Measurements from ENCODE around the gene MRPL14. TPM values are rescaled to one million over a fixed set of nuclear protein-coding genes. Genes with fewer than 3 reads are reported as not detected.

MRPL14 gene
- total RNA-seq, 2 experiments from 2014 or later = 51.3 to 87.2 TPM

DNA sequence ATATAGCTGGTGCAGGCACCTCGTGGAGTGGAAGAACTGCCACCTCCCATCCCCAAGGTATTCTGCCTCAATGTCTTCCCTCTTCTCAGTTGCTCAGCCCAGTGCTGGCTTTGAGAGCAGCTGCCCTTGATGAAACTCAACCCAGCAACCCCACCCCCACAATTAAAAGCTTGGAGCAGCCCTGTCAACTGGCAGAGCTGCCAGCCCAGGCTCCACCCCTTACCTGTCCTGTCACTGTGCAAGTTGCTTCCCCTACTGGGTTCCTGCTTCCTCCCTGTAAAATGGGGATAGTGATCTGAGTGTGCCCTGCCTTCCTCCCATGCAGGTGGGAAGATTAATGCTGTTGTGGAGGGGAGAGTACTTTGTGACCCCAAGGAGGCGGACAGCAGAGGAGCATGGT, 4.6 kb upstream of the MRPL14 start:
- Histone ChIP-seq H3K79me2 (ENCODE audit: insufficient read depth, low read depth, low read length) (peaks cover 2% of the 10 kb centered on the region; the same call in 1 of the 2 replicates), H3K4me1 (ENCODE audit: insufficient read depth, low read length, poor library complexity, severe bottlenecking) (peaks cover 8% of the 10 kb centered on the region), H3K4me2 (ENCODE audit: low read length) (no peak overlapping the region), H3K36me3 (ENCODE audit: insufficient read depth, low read length) (no peaks in the 10 kb centered on the region), H3K27ac (ENCODE audit: low read depth, low read length, poor library complexity, severe bottlenecking) (no peak overlapping the region), H3K9me3 (ENCODE audit: low read length) (no peaks in the 10 kb centered on the region), H4K20me1 (ENCODE audit: insufficient read depth, low read length) (no peaks in the 10 kb centered on the region), H3K4me3 (ENCODE audit: low read depth, low read length, poor library complexity, severe bottlenecking) (no peak overlapping the region), H2AFZ (ENCODE audit: low read length) (no peak overlapping the region), H3K9me2 (ENCODE audit: insufficient read depth, low read length) (no peaks in the 10 kb centered on the region)
- POLR2A ChIA-PET = interaction anchor here (0.6 kb wide), 1 partner anchor 51 kb away, joined by 6 read pairs; no protein-coding TSS in a partner anchor
- CTCF ChIA-PET (ENCODE audit: unreplicated experiment) = interaction anchor here (0.8 kb wide), 1 partner anchor 58 kb away, joined by 3 read pairs; no protein-coding TSS in a partner anchor
- TF ChIP-seq EZH2phosphoT487 (IDR thresholded peaks at IDR 0.05; ENCODE audit: borderline replicate concordance, low read depth, low read length) = no peak
- TF ChIP-seq, protein P1, sequence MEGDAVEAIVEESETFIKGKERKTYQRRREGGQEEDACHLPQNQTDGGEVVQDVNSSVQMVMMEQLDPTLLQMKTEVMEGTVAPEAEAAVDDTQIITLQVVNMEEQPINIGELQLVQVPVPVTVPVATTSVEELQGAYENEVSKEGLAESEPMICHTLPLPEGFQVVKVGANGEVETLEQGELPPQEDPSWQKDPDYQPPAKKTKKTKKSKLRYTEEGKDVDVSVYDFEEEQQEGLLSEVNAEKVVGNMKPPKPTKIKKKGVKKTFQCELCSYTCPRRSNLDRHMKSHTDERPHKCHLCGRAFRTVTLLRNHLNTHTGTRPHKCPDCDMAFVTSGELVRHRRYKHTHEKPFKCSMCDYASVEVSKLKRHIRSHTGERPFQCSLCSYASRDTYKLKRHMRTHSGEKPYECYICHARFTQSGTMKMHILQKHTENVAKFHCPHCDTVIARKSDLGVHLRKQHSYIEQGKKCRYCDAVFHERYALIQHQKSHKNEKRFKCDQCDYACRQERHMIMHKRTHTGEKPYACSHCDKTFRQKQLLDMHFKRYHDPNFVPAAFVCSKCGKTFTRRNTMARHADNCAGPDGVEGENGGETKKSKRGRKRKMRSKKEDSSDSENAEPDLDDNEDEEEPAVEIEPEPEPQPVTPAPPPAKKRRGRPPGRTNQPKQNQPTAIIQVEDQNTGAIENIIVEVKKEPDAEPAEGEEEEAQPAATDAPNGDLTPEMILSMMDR (conservative IDR thresholded peaks at IDR 0.05; ENCODE audit: low read length) = no peak
- no peak for DNase-seq (ENCODE audit: low spot score)
- intact Hi-C loops (cut with micrococcal nuclease; ENCODE audit: unreplicated experiment) = no loop called here
- no TSS peak for BruUV-seq (replicated peaks)

DNA sequence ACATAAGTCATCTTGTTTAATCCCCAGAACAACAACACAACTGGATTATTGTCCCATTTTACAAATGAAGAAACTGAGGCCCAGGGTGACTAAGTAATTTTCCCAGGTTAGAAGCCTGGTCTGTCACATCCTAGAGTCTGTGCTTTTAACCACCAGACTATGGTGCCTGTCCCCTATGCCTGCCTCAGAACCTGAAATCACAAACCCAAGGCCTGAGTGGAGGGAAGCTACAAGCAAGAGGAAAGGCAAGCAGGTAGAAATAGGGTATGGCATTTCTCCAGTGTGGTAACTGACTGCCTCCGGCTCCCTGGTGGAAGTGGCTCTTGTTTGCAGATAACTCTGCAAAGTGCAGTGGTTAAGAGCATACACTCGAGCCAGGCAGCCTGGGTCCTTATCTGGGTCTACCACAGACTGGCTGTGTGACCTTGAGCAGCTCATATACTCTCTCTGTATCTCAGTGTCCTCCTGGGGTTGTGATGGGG, 2.6 kb upstream of the MRPL14 start:
- POLR2A ChIA-PET = interaction anchor here (0.7 kb wide), 3 partner anchors 15 to 559 kb away, joined by 3 to 5 read pairs (median 3); no protein-coding TSS in a partner anchor
- H3K4me3 ChIP-seq (ENCODE audit: low read depth, low read length, poor library complexity, severe bottlenecking) = no peak overlapping the region
- no peak overlapping the region for H3K27ac ChIP-seq (ENCODE audit: low read depth, low read length, poor library complexity, severe bottlenecking)
- peaks cover 23% of the 10 kb centered on the region for H3K4me1 ChIP-seq (ENCODE audit: insufficient read depth, low read length, poor library complexity, severe bottlenecking)
- BruUV-seq (replicated peaks) = no TSS peak
- no peak overlapping the region for H3K4me2 ChIP-seq (ENCODE audit: low read length)
- no peak overlapping the region for H2AFZ ChIP-seq (ENCODE audit: low read length)
- no peaks in the 10 kb centered on the region for H3K9me3 ChIP-seq (ENCODE audit: low read length)
- intact Hi-C loops (cut with micrococcal nuclease; ENCODE audit: unreplicated experiment) = no loop called here
- peaks cover 23% of the 10 kb centered on the region for H3K79me2 ChIP-seq (ENCODE audit: insufficient read depth, low read depth, low read length)
- CTCF ChIA-PET (ENCODE audit: unreplicated experiment) = interaction anchor here (1.4 kb wide), 1 partner anchor 51 kb away, joined by 3 read pairs; no protein-coding TSS in a partner anchor
- H3K36me3 ChIP-seq (ENCODE audit: insufficient read depth, low read length) = peaks cover 6% of the 10 kb centered on the region; the same call in 1 of the 2 replicates
- no peaks in the 10 kb centered on the region for H3K9me2 ChIP-seq (ENCODE audit: insufficient read depth, low read length)
- TF ChIP-seq, protein P1 (conservative IDR thresholded peaks at IDR 0.05; ENCODE audit: low read length) = no peak
- TF ChIP-seq EZH2phosphoT487 (IDR thresholded peaks at IDR 0.05; ENCODE audit: borderline replicate concordance, low read depth, low read length) = no peak
- peaks cover 12% of the 10 kb centered on the region; the same call in 1 of the 2 replicates for H4K20me1 ChIP-seq (ENCODE audit: insufficient read depth, low read length)
- no peak for DNase-seq (ENCODE audit: low spot score)

Data from OCI-LY7 (cell line).